Peyer's patch (tissue), 4 donors: ENCODE results near the gene ELOVL6.

ENCODE experiments used
- CTCF ChIP-seq, 6 experiments: fragments of 450-650 bp in 4 of 6; fragments of 200-600 bp in 2 of 6; sonication (generic) in 1 of 6; IDR thresholded peaks; one replicate each; pipeline ENCODE4 v1.5.1; 2017 to 2019; ENCODE audit warnings: antibody characterized with exemption in 6 of 6, mild to moderate bottlenecking in 3 of 6, moderate library complexity in 1 of 6
- POLR2A ChIP-seq, 2 donors: fragments of 450-650 bp; IDR thresholded peaks; one replicate each; pipeline ENCODE4 v1.5.1; 2017; ENCODE audit warnings: antibody characterized with exemption in 2 of 2, mild to moderate bottlenecking in 2 of 2, moderate library complexity in 2 of 2

- TF ChIP-seq POLR2A (IDR thresholded peaks at IDR 0.05) (no peak), CTCF (IDR thresholded peaks at IDR 0.05) (no peak)
These were observed 33.5 kb upstream of the ELOVL6 start for GRCh38 chr4:110231869-110232268.
